HG02642 (cell line): Measurements from ENCODE around the gene IPMK.
"Not testable (repeated sequence)": the region's sequence is repeated elsewhere in the genome, so short reads cannot be mapped to it uniquely, and the experiment has no call there.

ENCODE experiments used
- ATAC-seq: cut with Tn5 transposase; IDR thresholded peaks from one replicate; pipeline ENCODE4 v1.9.1; 2021; ENCODE audit warnings: mild to moderate bottlenecking; ENCODE audit not compliant: unreplicated experiment, poor library complexity

IPMK gene

DNA sequence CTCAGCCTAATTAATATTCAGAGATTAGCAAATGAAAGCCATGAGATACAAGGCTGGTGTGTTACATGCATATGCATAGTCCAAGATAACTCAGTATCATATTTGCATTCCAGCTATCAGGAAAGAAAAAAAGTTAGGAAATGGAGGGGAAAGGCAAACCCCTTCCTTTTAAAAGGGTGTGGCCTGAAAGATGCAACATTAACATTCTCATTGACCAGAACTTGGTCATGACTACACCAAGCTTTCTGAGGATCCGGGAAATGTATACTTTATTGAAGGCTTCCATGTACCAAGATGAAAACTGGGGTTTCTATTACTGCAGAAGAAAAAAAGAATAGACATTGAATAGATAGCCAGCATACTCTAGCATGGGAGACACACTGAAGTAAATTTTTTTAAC is 96.5 kb downstream of the IPMK start:
- no peak for ATAC-seq

DNA sequence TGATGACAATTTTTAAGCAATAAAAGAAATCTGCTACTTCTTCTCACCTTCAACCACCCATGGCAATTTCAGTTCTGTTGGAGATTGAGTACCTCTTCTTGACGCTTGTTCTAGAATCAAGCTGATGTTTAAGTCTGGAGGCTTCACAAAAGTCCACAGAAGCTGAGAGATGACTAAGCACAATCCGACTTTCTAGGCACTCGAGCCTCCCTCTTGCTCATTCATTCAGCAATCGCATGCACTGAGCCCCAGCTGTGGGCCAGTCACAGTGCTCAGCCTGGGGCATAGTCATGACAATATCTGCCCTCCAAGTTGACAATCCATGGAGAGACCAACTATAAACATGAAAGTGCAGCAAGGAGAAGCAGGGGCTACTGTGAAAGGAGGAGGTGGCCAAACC is 103.2 kb downstream of the IPMK start:
- no peak for ATAC-seq

- ATAC-seq: no peak
Measured at GRCh38 chr10:58158806-58159205, 108.9 kb downstream of the IPMK start.

DNA sequence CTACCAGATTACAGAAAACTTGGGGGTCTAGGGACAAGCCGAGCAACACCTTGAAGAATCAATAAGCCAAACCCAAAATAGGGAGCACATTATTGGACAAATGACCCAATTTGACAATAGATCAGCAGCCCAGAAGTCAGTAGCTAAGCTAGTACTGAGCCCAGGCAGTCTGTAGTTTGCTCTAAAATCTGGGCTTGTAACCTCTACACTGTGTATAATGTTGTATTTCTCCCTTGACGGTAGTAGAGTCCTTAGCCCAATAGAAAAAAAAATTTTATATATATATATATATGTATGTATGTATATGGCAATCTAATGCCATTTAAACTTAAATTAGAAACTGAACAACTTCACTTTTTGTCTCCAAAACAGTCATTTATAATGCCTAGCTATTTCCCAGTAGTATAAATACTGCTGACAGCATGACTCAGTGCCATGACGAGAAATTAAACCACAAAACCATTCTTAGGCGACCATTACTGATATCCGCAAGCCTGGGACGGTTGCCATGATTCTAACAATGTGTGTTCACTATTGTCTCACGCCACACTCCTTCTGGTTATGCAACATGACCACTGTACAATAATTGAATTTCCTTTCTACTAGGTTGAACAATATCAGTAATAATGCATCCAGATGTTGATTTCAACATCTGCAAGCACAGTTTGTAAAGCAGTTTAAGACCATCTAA is 110.5 kb downstream of the IPMK start:
- no peak for ATAC-seq

- not testable (repeated sequence) for ATAC-seq
Measured at GRCh38 chr10:58155941-58156340, 111.8 kb downstream of the IPMK start.

- ATAC-seq: no peak
Measured at GRCh38 chr10:58153751-58154150, 113.9 kb downstream of the IPMK start.

GRCh38 chr10:58152673-58153263 is 114.9 kb downstream of the IPMK start:
- peak; percentile 59 for ATAC-seq

- no peak for ATAC-seq
Measured at GRCh38 chr10:58150290-58150689, 117.4 kb downstream of the IPMK start.

DNA sequence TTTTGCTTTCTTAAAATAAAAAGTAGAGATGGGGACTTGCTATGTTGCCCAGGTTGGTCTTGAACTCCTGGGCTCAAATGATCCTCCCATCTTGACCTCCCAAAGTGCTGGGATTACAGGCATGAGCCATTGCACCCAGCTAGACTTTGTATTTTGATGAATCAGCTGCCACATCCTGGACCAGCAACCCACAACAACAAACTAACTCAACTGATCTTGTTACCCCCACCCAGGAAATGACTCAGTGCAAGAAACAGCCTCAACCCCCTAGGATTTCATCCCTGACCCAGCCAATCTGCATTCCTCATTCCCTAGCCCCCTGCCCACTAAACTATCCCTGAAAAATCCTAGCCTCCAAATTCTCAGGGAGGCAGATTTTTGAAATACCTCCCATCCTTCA is 123.8 kb downstream of the IPMK start:
- ATAC-seq: no peak
